Right lobe of liver (tissue), 4 donors: Measurements from ENCODE around the gene GNAI2.

Source experiments
- CTCF ChIP-seq, 4 donors: fragments of 200-600 bp in 3 of 4; fragments of 450-650 bp in 1 of 4; IDR thresholded peaks; one replicate each; pipeline versions ENCODE4 v1.5.1 to v1.8.0; 2016 to 2022; ENCODE audit warnings: antibody characterized with exemption in 4 of 4, mild to moderate bottlenecking in 2 of 4
- POLR2A ChIP-seq: fragments of 450-650 bp; IDR thresholded peaks from one replicate; pipeline ENCODE4 v1.6.1; 2017; ENCODE audit warnings: antibody characterized with exemption, mild to moderate bottlenecking
- donor health status: DM: no; HTN: no; CAD: no.
- donor health status: DM: no; HTN: no; CAD: no.
- donor health status: DM: no; HTN: yes; CAD: no.

- TF ChIP-seq CTCF (IDR thresholded peaks at IDR 0.05) (no peak), POLR2A (no peak)
Measured at GRCh38 chr3:50288387-50289007, 52.5 kb downstream of the GNAI2 start.
